Breast epithelium (tissue), 4 donors: ENCODE results near the gene PEAK1. TPM values are rescaled to one million over a fixed set of nuclear protein-coding genes. Genes with fewer than 3 reads are reported as not detected.

ENCODE experiments used
- DNase-seq, 2 donors: peaks; one replicate each; pipeline ENCODE4 v3.0.0-alpha.2; 2019; ENCODE audit warnings: low spot score in 2 of 2
- H3K27ac ChIP-seq, 2 donors: fragments of 200-600 bp; sonication (generic) in 1 of 2; one replicate each; pipeline ENCODE4 v1.5.1; 2016 to 2019; ENCODE audit warnings: mild to moderate bottlenecking in 1 of 2
- H3K27me3 ChIP-seq, 2 donors: fragments of 200-600 bp; sonication (generic) in 1 of 2; one replicate each; pipeline versions ENCODE4 v1.5.1 to v1.6.0; 2017 to 2019; ENCODE audit warnings: control low read depth in 1 of 2, mild to moderate bottlenecking in 1 of 2
- H3K36me3 ChIP-seq: fragments of 200-600 bp; one replicate; pipeline ENCODE4 v1.5.1; 2019
- H3K4me1 ChIP-seq, 2 donors: fragments of 200-600 bp; sonication (generic); one replicate each; pipeline ENCODE4 v1.5.1; 2016 to 2019; ENCODE audit warnings: control low read depth in 1 of 2
- H3K4me3 ChIP-seq, 3 donors: fragments of 200-600 bp; sonication (generic); 1 replicate in 2 of 3; 2 replicates in 1 of 3; pipeline ENCODE4 v1.5.1; 2016 to 2019; ENCODE audit warnings: mild to moderate bottlenecking in 3 of 3, moderate library complexity in 2 of 3
- H3K9me3 ChIP-seq, 2 donors: fragments of 200-600 bp; sonication (generic) in 1 of 2; one replicate each; pipeline ENCODE4 v1.5.1; 2016 to 2019; ENCODE audit warnings: control low read depth in 1 of 2
- CTCF ChIP-seq, 3 donors: fragments of 450-650 bp; IDR thresholded peaks; one replicate each; pipeline ENCODE4 v1.5.1; 2016 to 2017; ENCODE audit warnings: antibody characterized with exemption in 3 of 3, mild to moderate bottlenecking in 3 of 3, moderate library complexity in 3 of 3
- POLR2A ChIP-seq: fragments of 450-650 bp; IDR thresholded peaks from one replicate; pipeline ENCODE4 v1.6.1; 2016; ENCODE audit warnings: antibody characterized with exemption, mild to moderate bottlenecking, moderate library complexity
- POLR2AphosphoS5 ChIP-seq, 3 donors: sonication (generic); formaldehyde crosslinking; IDR thresholded peaks; one replicate each; pipeline ENCODE4 v1.6.1; 2017; ENCODE audit warnings: antibody characterized with exemption in 3 of 3
- intact Hi-C: fragments of 100-400 bp; cut with DNase I; formaldehyde crosslinking; loops from one replicate; pipeline ENCODE4 v1.15.1; 2023; ENCODE audit warnings: low total_unique reads
- total RNA-seq, 3 donors: library from RNA; depleted of rRNA; stranded (reverse); fragments of >200 nt; gene quantifications; one replicate each; pipeline ENCODE4 v1.1.0, GENCODE V29; 2016

PEAK1 gene
- total RNA-seq, 3 donors from 2014 or later, result 48.5 to 99.5 (median 55.2) TPM

GRCh38 chr15:77251662-77252061, 168.2 kb downstream of the PEAK1 start:
- no peak for TF ChIP-seq POLR2AphosphoS5 (IDR thresholded peaks at IDR 0.05)
- no peak for TF ChIP-seq POLR2A
- no peak for TF ChIP-seq CTCF (IDR thresholded peaks at IDR 0.05)
- no peak overlapping the region for H3K4me3 ChIP-seq
- no peaks in the 10 kb centered on the region for H3K4me1 ChIP-seq
- intact Hi-C loops, result no loop called here
- H3K27me3 ChIP-seq, result no peaks in the 10 kb centered on the region
- DNase-seq, result no peak
- no peaks in the 10 kb centered on the region for H3K36me3 ChIP-seq
- H3K9me3 ChIP-seq, result no peaks in the 10 kb centered on the region
- no peak overlapping the region for H3K27ac ChIP-seq

- TF ChIP-seq POLR2AphosphoS5 (IDR thresholded peaks at IDR 0.05) (no peak), POLR2A (no peak)
- no peaks in the 10 kb centered on the region for H3K27me3 ChIP-seq
- H3K4me3 ChIP-seq, result no peak overlapping the region
- H3K4me1 ChIP-seq, result no peaks in the 10 kb centered on the region
- no peaks in the 10 kb centered on the region for H3K9me3 ChIP-seq
- no peak for DNase-seq
- no peaks in the 10 kb centered on the region for H3K36me3 ChIP-seq
- no peak overlapping the region for H3K27ac ChIP-seq
- intact Hi-C loops, result no loop called here
Observed at GRCh38 chr15:77247116-77247515, 172.8 kb downstream of the PEAK1 start.

GRCh38 chr15:77243716-77244401, 176.0 kb downstream of the PEAK1 start:
- H3K27ac ChIP-seq, result no peak overlapping the region
- no peaks in the 10 kb centered on the region for H3K36me3 ChIP-seq
- H3K4me3 ChIP-seq, result no peak overlapping the region
- H3K9me3 ChIP-seq, result no peaks in the 10 kb centered on the region
- intact Hi-C loops, result no loop called here
- no peaks in the 10 kb centered on the region for H3K27me3 ChIP-seq
- DNase-seq, result no peak
- TF ChIP-seq POLR2AphosphoS5 (IDR thresholded peaks at IDR 0.05), result no peak
- no peak for TF ChIP-seq CTCF (IDR thresholded peaks at IDR 0.05)
- no peak for TF ChIP-seq POLR2A
- H3K4me1 ChIP-seq, result no peaks in the 10 kb centered on the region

GRCh38 chr15:77243135-77243534, 176.8 kb downstream of the PEAK1 start:
- no peaks in the 10 kb centered on the region for H3K27me3 ChIP-seq
- no peak for DNase-seq
- H3K36me3 ChIP-seq, result no peaks in the 10 kb centered on the region
- no peak overlapping the region for H3K4me3 ChIP-seq
- no peaks in the 10 kb centered on the region for H3K4me1 ChIP-seq
- H3K9me3 ChIP-seq, result no peaks in the 10 kb centered on the region
- no peak for TF ChIP-seq POLR2A
- no peak for TF ChIP-seq CTCF (IDR thresholded peaks at IDR 0.05)
- TF ChIP-seq POLR2AphosphoS5 (IDR thresholded peaks at IDR 0.05), result no peak
- no peak overlapping the region for H3K27ac ChIP-seq
- intact Hi-C loops, result no loop called here

- no peak for TF ChIP-seq POLR2AphosphoS5 (IDR thresholded peaks at IDR 0.05)
- no peak for TF ChIP-seq POLR2A
- H3K27me3 ChIP-seq, result no peaks in the 10 kb centered on the region
- intact Hi-C loops, result no loop called here
- H3K4me3 ChIP-seq, result no peak overlapping the region
- H3K9me3 ChIP-seq, result no peaks in the 10 kb centered on the region
- no peak for DNase-seq
- H3K36me3 ChIP-seq, result no peaks in the 10 kb centered on the region
- no peaks in the 10 kb centered on the region for H3K4me1 ChIP-seq
- no peak overlapping the region for H3K27ac ChIP-seq
Observed at GRCh38 chr15:77239882-77240608, 179.9 kb downstream of the PEAK1 start.

GRCh38 chr15:77235566-77235965, 184.3 kb downstream of the PEAK1 start:
- DNase-seq, result no peak
- no peaks in the 10 kb centered on the region for H3K4me1 ChIP-seq
- no peaks in the 10 kb centered on the region for H3K36me3 ChIP-seq
- intact Hi-C loops, result no loop called here
- H3K27me3 ChIP-seq, result no peaks in the 10 kb centered on the region
- H3K27ac ChIP-seq, result no peak overlapping the region
- no peaks in the 10 kb centered on the region for H3K9me3 ChIP-seq
- no peak for TF ChIP-seq POLR2AphosphoS5 (IDR thresholded peaks at IDR 0.05)
- no peak for TF ChIP-seq CTCF (IDR thresholded peaks at IDR 0.05)
- no peak for TF ChIP-seq POLR2A
- no peak overlapping the region for H3K4me3 ChIP-seq
